Measurements from ENCODE around the gene ADAD1. TPM values are rescaled to one million over a fixed set of nuclear protein-coding genes. Genes with fewer than 3 reads are reported as not detected.
"Not testable (repeated sequence)": the region's sequence is repeated elsewhere in the genome, so short reads cannot be mapped to it uniquely, and the experiment has no call there.

The ADAD1 gene
- polyA plus RNA-seq (2013, experiment 1 of 2): not detected
- polyA plus RNA-seq (2013, experiment 2 of 2): not detected

DNA sequence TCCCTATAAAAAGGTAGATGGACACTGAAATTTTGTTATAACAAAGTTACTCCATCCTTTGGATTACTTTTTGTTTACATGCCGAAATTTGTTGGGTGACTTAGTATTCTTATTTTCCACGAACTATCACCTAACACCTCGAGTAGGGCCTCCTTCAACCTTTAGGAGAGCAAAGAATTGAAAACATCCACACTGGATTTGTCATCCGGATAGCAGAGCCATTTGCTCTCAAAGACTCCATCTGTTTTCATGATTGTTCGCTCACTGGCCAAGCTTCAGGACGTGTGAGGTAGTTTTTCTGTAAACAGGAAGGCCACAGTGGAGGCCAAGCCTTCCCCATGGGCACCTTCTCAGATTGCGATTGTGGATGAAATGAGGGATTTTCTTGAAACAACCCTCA is at the start of gene ADAD1:
ADAD1 (plus strand) TSS at position 301 of the 400 bp plus-strand sequence. CDS start 1,059 bp downstream, outside the sequence.
- no peak within 1 kb of the TSS for H3K9ac ChIP-seq (ENCODE audit: low read depth, low read length)
- no peaks in the 10 kb centered on the region for H3K9me3 ChIP-seq (ENCODE audit: insufficient read depth, low read depth, low read length)
- H3K27me3 ChIP-seq (ENCODE audit: insufficient read depth, low read length): no peaks in the 10 kb centered on the region
- 94% methylated on average over 7 of the region's 7 CpGs for WGBS
- no peaks in the 10 kb centered on the region for H3K4me1 ChIP-seq (ENCODE audit: insufficient read depth, low read length)
- H3K4me3 ChIP-seq (ENCODE audit: low read length): no peak within 1 kb of the TSS
- no peak within 1 kb of the TSS for H3K27ac ChIP-seq (ENCODE audit: low read depth, low read length)
- no peaks in the 10 kb centered on the region for H3K36me3 ChIP-seq (ENCODE audit: insufficient read depth, low read length)

DNA sequence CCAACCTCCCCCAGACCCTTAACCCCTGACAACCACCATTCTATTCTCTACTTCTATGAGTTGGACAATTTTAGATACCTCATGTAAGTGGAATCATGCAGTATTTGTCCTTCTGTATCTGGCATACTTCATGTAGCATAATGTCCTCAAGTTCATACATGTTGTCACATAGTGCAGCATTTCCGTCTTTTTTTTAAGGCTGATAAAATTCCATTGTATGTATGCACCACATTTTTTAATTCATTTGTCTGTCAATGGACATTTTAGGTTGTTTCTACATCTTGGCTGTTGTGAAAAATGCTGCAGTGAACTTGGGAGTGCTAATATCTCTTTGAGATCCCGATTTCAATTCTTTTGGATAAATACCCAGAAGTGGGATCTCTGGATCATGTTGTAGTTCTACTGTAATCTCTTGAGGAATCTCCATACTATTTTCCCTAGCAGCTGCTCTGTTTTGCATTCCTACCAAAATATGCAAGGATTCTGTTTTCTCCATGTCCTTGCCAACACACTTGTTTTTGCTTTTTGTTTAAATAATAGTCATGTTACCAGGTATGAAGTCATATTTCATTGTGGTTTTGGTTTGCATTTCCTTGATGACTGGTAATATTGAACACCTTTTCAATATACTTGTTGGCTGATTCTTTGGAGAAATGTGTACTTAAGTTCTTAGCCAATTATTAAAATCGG is 48.8 kb upstream of the ADAD1 start:
- no peak overlapping the region for H3K9ac ChIP-seq (ENCODE audit: low read depth, low read length)
- H3K4me3 ChIP-seq (ENCODE audit: low read length): no peak overlapping the region
- H3K4me1 ChIP-seq (ENCODE audit: insufficient read depth, low read length): no peaks in the 10 kb centered on the region
- 96% methylated on average over 3 of the region's 3 CpGs for WGBS
- no peak overlapping the region for H3K27ac ChIP-seq (ENCODE audit: low read depth, low read length)
- no peaks in the 10 kb centered on the region for H3K9me3 ChIP-seq (ENCODE audit: insufficient read depth, low read depth, low read length)
- H3K27me3 ChIP-seq (ENCODE audit: insufficient read depth, low read length): no peaks in the 10 kb centered on the region
- H3K36me3 ChIP-seq (ENCODE audit: insufficient read depth, low read length): peaks cover 74% of the 10 kb centered on the region

- 96% methylated on average over 3 of the region's 4 CpGs for WGBS
- Histone ChIP-seq H3K4me1 (ENCODE audit: insufficient read depth, low read length) (no peaks in the 10 kb centered on the region), H3K27me3 (ENCODE audit: insufficient read depth, low read length) (no peaks in the 10 kb centered on the region), H3K9me3 (ENCODE audit: insufficient read depth, low read depth, low read length) (no peaks in the 10 kb centered on the region), H3K9ac (ENCODE audit: low read depth, low read length) (no peak overlapping the region), H3K4me3 (ENCODE audit: low read length) (no peak overlapping the region), H3K36me3 (ENCODE audit: insufficient read depth, low read length) (peaks cover 73% of the 10 kb centered on the region), H3K27ac (ENCODE audit: low read depth, low read length) (no peak overlapping the region)
Measured at GRCh38 chr4:122331195-122331594, 47.6 kb upstream of the ADAD1 start.

DNA sequence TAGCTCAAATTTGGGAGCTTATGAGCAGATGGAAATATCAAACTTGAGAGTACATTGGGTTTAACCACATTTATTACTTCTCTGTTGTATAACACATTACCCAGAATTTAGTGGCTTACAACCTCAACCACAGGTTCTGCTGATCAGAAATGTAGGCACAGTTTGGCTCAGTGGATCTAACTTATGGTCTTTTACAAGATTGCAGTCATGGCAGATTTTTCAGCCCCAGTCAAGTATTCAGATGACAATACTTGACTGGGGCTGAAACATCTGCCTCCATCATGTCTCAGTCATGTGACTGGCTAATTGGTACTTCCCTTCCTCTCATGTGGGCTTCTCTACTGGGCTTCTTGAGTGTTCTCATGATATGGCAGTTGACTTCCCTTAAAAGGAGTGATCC is 44.0 kb upstream of the ADAD1 start:
- H3K4me1 ChIP-seq (ENCODE audit: insufficient read depth, low read length): no peaks in the 10 kb centered on the region
- no peak overlapping the region for H3K27ac ChIP-seq (ENCODE audit: low read depth, low read length)
- peaks cover 73% of the 10 kb centered on the region for H3K36me3 ChIP-seq (ENCODE audit: insufficient read depth, low read length)
- no peak overlapping the region for H3K9ac ChIP-seq (ENCODE audit: low read depth, low read length)
- H3K9me3 ChIP-seq (ENCODE audit: insufficient read depth, low read depth, low read length): no peaks in the 10 kb centered on the region
- H3K27me3 ChIP-seq (ENCODE audit: insufficient read depth, low read length): no peaks in the 10 kb centered on the region
- H3K4me3 ChIP-seq (ENCODE audit: low read length): no peak overlapping the region

- Histone ChIP-seq H3K4me3 (ENCODE audit: low read length) (no peak overlapping the region), H3K27me3 (ENCODE audit: insufficient read depth, low read length) (no peaks in the 10 kb centered on the region), H3K4me1 (ENCODE audit: insufficient read depth, low read length) (no peaks in the 10 kb centered on the region), H3K27ac (ENCODE audit: low read depth, low read length) (no peak overlapping the region), H3K36me3 (ENCODE audit: insufficient read depth, low read length) (peaks cover 51% of the 10 kb centered on the region), H3K9me3 (ENCODE audit: insufficient read depth, low read depth, low read length) (no peaks in the 10 kb centered on the region), H3K9ac (ENCODE audit: low read depth, low read length) (no peak overlapping the region)
- WGBS: 75% methylated on average over 1 of the region's 1 CpG
Measured at GRCh38 chr4:122341886-122342285, 36.9 kb upstream of the ADAD1 start.

DNA sequence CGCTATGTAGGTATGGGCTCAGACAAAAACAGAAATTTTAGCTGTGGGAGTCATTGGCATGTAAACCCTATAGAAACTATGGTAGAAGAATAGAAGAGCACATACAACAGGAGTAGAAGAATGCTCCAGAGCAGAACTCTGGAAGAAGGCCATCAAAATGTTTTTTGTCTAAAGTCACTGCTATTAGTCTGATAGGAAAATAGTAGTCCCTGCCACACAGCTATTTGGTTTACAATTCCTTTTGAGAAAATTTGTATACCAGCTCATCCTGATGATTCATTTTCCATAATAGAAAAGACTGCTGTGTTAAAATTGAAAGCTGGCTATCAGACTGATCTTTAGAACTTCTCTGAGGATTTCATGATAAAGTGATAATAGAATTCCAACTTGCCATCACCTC is 32.8 kb upstream of the ADAD1 start:
- H3K27ac ChIP-seq (ENCODE audit: low read depth, low read length): no peak overlapping the region
- no peak overlapping the region for H3K4me3 ChIP-seq (ENCODE audit: low read length)
- no peak overlapping the region for H3K9ac ChIP-seq (ENCODE audit: low read depth, low read length)
- H3K27me3 ChIP-seq (ENCODE audit: insufficient read depth, low read length): no peaks in the 10 kb centered on the region
- H3K9me3 ChIP-seq (ENCODE audit: insufficient read depth, low read depth, low read length): no peaks in the 10 kb centered on the region
- H3K36me3 ChIP-seq (ENCODE audit: insufficient read depth, low read length): peaks cover 72% of the 10 kb centered on the region
- 100% methylated on average over 1 of the region's 1 CpG for WGBS
- H3K4me1 ChIP-seq (ENCODE audit: insufficient read depth, low read length): no peaks in the 10 kb centered on the region

DNA sequence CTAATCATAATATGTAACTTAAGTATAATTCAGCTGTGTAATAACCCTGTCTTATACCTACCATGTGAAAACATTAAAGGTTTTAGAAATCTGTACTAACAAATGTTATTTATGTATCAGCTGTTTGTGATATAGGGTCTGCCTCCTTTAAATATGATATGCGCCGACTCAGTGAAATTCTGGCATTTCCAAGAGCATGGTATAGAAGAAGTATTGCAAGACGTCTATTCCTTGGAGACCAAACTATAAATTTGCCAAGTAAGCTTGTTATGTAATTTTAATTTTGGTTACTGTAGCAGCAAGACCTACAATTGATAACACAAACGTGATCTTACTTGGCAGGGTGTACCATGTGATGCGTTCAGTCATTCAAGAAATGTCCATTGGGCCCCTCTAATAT is 32.3 kb upstream of the ADAD1 start:
- H3K9ac ChIP-seq (ENCODE audit: low read depth, low read length): no peak overlapping the region
- 94% methylated on average over 5 of the region's 5 CpGs for WGBS

GRCh38 chr4:122356317-122356808 is 22.4 kb upstream of the ADAD1 start:
- no peak overlapping the region for H3K27ac ChIP-seq (ENCODE audit: low read depth, low read length)
- H3K4me3 ChIP-seq (ENCODE audit: low read length): no peak overlapping the region
- H3K36me3 ChIP-seq (ENCODE audit: insufficient read depth, low read length): peaks cover 75% of the 10 kb centered on the region
- no peaks in the 10 kb centered on the region for H3K4me1 ChIP-seq (ENCODE audit: insufficient read depth, low read length)
- H3K9ac ChIP-seq (ENCODE audit: low read depth, low read length): no peak overlapping the region
- H3K9me3 ChIP-seq (ENCODE audit: insufficient read depth, low read depth, low read length): no peaks in the 10 kb centered on the region
- no peaks in the 10 kb centered on the region for H3K27me3 ChIP-seq (ENCODE audit: insufficient read depth, low read length)

More for the DNA sequence above, 32.3 kb upstream of the ADAD1 start:
- Histone ChIP-seq H3K27ac (ENCODE audit: low read depth, low read length) (no peak overlapping the region), H3K4me3 (ENCODE audit: low read length) (no peak overlapping the region), H3K36me3 (ENCODE audit: insufficient read depth, low read length) (peaks cover 77% of the 10 kb centered on the region), H3K4me1 (ENCODE audit: insufficient read depth, low read length) (no peaks in the 10 kb centered on the region), H3K27me3 (ENCODE audit: insufficient read depth, low read length) (no peaks in the 10 kb centered on the region), H3K9me3 (ENCODE audit: insufficient read depth, low read depth, low read length) (no peaks in the 10 kb centered on the region)

- no peak overlapping the region for H3K27ac ChIP-seq (ENCODE audit: low read depth, low read length)
- peaks cover 55% of the 10 kb centered on the region for H3K36me3 ChIP-seq (ENCODE audit: insufficient read depth, low read length)
- H3K4me3 ChIP-seq (ENCODE audit: low read length): no peak overlapping the region
- H3K9ac ChIP-seq (ENCODE audit: low read depth, low read length): no peak overlapping the region
- H3K9me3 ChIP-seq (ENCODE audit: insufficient read depth, low read depth, low read length): no peaks in the 10 kb centered on the region
- no peaks in the 10 kb centered on the region for H3K27me3 ChIP-seq (ENCODE audit: insufficient read depth, low read length)
- no CpG with 5 or more reads among the region's 3 CpGs for WGBS
- H3K4me1 ChIP-seq (ENCODE audit: insufficient read depth, low read length): peaks cover 4% of the 10 kb centered on the region; the same call in 1 of the 2 replicates
Measured at GRCh38 chr4:122360754-122361153, 18.1 kb upstream of the ADAD1 start.

DNA sequence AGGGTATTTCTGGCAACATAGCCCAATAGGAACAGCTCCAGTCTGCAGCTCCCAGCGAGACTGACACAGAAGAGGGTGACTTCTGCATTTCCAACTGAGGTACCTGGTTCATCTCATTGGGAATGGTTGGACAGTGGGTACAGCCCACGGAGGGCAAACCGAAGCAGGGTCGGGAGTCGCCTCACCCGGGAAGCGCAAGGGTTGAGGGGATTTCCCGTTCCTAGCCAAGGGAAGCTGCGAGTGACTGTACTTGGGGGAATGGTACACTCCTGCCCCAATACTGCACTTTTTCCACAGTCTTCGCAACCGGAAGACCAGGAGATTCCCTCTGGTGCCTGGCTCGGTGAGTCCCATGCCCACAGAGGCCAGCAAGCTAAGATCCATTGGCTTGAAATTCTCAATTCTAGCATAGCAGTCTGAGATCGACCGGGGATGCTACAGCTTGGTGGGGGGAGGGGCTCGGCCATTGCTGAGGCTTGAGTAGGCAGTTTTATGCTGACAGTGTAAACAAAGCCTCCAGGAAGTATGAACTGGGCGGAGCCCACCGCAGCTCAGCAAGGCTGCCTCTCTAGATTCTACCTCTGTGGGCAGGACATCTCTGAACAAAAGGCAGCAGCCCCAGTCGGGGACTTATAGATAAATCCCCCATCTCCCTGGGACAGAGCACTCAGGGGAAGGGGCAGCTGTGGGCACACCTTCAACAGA is 14.0 kb upstream of the ADAD1 start:
- 87% methylated on average over 18 of the region's 18 CpGs for WGBS
- Histone ChIP-seq H3K9ac (ENCODE audit: low read depth, low read length) (no peak overlapping the region), H3K4me3 (ENCODE audit: low read length) (peak overlapping the region; percentile 19; the same call in 1 of the 2 replicates), H3K36me3 (ENCODE audit: insufficient read depth, low read length) (peaks cover 23% of the 10 kb centered on the region), H3K27ac (ENCODE audit: low read depth, low read length) (no peak overlapping the region), H3K9me3 (ENCODE audit: insufficient read depth, low read depth, low read length) (no peaks in the 10 kb centered on the region), H3K4me1 (ENCODE audit: insufficient read depth, low read length) (peaks cover 4% of the 10 kb centered on the region; the same call in 1 of the 2 replicates), H3K27me3 (ENCODE audit: insufficient read depth, low read length) (no peaks in the 10 kb centered on the region)

DNA sequence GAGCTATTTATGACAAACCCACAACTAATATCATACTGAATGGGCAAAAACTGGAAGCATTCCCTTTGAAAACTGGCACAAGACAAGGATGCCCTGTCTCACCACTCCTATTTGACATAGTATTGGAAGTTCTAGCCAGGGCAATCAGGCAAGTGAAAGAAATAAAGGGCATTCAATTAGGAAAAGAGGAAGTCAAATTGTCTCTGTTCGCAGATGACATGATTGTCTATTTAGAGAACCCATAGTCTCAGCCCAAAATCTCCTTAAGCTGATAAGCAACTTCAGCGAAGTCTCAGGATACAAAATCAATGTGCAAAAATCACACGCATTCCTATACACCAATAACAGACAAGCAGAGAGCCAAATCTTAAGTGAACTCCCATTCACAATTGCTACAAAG is 10.0 kb upstream of the ADAD1 start:
- H3K36me3 ChIP-seq (ENCODE audit: insufficient read depth, low read length); H3K27me3 ChIP-seq (ENCODE audit: insufficient read depth, low read length): not testable (repeated sequence)
- WGBS: 95% methylated on average over 3 of the region's 3 CpGs

More for the DNA sequence above, 10.0 kb upstream of the ADAD1 start:
- H3K9me3 ChIP-seq (ENCODE audit: insufficient read depth, low read depth, low read length); H3K4me1 ChIP-seq (ENCODE audit: insufficient read depth, low read length); H3K9ac ChIP-seq (ENCODE audit: low read depth, low read length); H3K27ac ChIP-seq (ENCODE audit: low read depth, low read length); H3K4me3 ChIP-seq (ENCODE audit: low read length): not testable (repeated sequence)
